Mucosa of descending colon (tissue), 3 donors: ENCODE data around the gene SHC2. TPM values are rescaled to one million over a fixed set of nuclear protein-coding genes. Genes with fewer than 3 reads are reported as not detected.

Experiments
- ATAC-seq: fragments of 200-7000 bp; cut with Tn5 transposase; one replicate; pipeline ENCODE4 v1.9.1; 2020; ENCODE audit warnings: mild to moderate bottlenecking, moderate library complexity
- DNase-seq, 3 donors: peaks; one replicate each; pipeline ENCODE4 v3.0.0-alpha.2; 2020
- H3K36me3 ChIP-seq: fragments of 200-600 bp; one replicate; pipeline ENCODE4 v1.8.0; 2021; ENCODE audit warnings: low read depth, mild to moderate bottlenecking
- H3K4me1 ChIP-seq: fragments of 200-600 bp; one replicate; pipeline ENCODE4 v1.8.0; 2021; ENCODE audit warnings: low read depth, mild to moderate bottlenecking
- H3K4me3 ChIP-seq: fragments of 200-600 bp; one replicate; pipeline ENCODE4 v1.8.0; 2021; ENCODE audit warnings: mild to moderate bottlenecking
- H3K9me3 ChIP-seq: fragments of 200-600 bp; one replicate; pipeline ENCODE4 v1.8.0; 2021; ENCODE audit warnings: mild to moderate bottlenecking
- intact Hi-C, 2 donors: fragments of 100-400 bp; cut with DNase I in 1 of 2; cut with micrococcal nuclease in 1 of 2; formaldehyde crosslinking; loops; one replicate each; pipeline versions ENCODE4 v1.11.0 to v1.11.1; 2022; cut with DNase I, micrococcal nuclease
- total RNA-seq, 3 donors: library from RNA; stranded (reverse); fragmentation: NEBNext Ultra II Directional in 2 of 3; extraction: Animal tissue kit (Norgen Biotek cat#: 25700) in 2 of 3; gene quantifications; one replicate each; pipeline versions ENCODE4 v1.2.1 to v1.2.4, GENCODE V29; 2021 to 2023
- TF ChIP-seq, protein P1 (sequence below): fragments of 200-600 bp; IDR thresholded peaks from one replicate; pipeline ENCODE4 v1.8.0; 2022; ENCODE audit warnings: antibody characterized with exemption, mild to moderate bottlenecking
- donor health status: DM: no; HTN: no; CAD: no; lungs with moderate emphysema.
- donor health status: DM: no; HTN: no; CAD: no.
- donor health status: DM: no; HTN: yes; CAD: no.

Gene SHC2
- total RNA-seq, 3 donors from 2014 or later = 5.3 to 39.3 (median 6.0) TPM

DNA sequence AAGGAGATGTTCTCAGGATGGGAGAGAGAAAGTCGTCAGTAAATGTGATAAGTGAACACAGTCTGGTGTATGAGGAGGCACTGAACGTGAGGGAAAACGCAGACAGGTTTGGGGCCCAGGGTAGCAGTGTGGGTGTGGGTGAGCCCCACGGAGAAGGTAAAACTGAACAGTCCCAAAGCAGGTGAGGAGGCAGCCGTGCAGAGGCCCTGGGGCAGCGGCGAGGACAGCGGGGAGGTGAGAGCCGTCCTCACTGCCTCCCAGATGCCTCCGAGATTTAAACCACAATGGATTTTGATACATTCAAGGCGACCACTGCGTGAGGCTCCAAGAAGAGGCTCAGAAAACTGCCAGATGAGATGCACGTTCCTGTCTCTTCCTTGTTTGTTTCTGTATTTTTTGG is 14.5 kb upstream of the SHC2 start:
- no peaks in the 10 kb centered on the region for H3K9me3 ChIP-seq
- intact Hi-C loops = no loop called here
- no peak overlapping the region for H3K4me3 ChIP-seq
- no peak for ATAC-seq
- H3K36me3 ChIP-seq = no peaks in the 10 kb centered on the region
- no peaks in the 10 kb centered on the region for H3K4me1 ChIP-seq
- TF ChIP-seq, protein P1, sequence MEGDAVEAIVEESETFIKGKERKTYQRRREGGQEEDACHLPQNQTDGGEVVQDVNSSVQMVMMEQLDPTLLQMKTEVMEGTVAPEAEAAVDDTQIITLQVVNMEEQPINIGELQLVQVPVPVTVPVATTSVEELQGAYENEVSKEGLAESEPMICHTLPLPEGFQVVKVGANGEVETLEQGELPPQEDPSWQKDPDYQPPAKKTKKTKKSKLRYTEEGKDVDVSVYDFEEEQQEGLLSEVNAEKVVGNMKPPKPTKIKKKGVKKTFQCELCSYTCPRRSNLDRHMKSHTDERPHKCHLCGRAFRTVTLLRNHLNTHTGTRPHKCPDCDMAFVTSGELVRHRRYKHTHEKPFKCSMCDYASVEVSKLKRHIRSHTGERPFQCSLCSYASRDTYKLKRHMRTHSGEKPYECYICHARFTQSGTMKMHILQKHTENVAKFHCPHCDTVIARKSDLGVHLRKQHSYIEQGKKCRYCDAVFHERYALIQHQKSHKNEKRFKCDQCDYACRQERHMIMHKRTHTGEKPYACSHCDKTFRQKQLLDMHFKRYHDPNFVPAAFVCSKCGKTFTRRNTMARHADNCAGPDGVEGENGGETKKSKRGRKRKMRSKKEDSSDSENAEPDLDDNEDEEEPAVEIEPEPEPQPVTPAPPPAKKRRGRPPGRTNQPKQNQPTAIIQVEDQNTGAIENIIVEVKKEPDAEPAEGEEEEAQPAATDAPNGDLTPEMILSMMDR = no peak
- DNase-seq = no peak

DNA sequence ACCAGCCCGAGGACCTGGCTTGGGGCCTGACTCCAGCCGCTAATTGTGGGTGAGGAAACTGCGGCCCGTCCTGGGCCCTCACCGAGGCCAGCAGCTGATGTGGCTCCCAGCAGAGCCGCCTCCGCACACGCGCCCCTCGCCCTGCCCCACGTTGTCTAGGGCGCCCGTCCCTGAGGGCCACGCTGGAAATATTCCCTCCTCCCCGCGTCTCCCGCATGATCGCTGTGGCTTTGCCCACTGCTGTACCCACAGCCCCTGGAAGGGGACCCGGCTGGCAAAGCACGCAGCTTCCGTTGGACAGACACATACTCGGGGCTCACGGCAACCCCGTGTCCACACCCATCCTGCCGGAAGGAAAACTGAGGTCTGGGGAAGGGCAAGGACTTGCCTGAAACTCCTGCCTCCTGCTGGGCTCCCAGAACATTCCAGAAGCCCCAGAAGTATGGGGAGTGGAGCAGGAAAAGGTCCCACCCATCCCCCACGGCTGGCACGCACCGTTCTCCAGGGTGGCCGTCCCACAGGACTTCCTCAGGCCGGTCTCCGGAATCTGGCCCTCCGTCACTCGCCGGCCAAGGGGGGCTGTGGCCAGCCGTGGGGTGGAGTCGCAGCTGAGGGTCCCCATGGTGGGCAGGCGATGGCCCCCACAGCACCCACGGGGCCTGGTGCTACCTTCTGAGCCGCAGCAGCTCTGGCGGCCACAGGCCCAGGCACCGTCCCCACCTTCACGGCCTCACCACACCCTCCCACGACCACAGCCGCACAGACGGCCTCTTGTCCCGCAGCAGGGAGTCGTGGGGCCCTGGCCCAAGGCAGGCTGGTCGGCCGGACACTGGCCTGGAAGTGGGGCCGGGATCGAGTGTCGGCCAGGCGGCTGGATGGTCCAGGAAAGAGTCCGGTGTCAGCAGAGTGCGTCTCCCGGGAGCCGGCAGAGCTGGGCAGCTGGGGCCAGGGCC is 13.6 kb upstream of the SHC2 start:
- intact Hi-C loops = no loop called here
- ATAC-seq = no peak
- no peaks in the 10 kb centered on the region for H3K4me1 ChIP-seq

DNA sequence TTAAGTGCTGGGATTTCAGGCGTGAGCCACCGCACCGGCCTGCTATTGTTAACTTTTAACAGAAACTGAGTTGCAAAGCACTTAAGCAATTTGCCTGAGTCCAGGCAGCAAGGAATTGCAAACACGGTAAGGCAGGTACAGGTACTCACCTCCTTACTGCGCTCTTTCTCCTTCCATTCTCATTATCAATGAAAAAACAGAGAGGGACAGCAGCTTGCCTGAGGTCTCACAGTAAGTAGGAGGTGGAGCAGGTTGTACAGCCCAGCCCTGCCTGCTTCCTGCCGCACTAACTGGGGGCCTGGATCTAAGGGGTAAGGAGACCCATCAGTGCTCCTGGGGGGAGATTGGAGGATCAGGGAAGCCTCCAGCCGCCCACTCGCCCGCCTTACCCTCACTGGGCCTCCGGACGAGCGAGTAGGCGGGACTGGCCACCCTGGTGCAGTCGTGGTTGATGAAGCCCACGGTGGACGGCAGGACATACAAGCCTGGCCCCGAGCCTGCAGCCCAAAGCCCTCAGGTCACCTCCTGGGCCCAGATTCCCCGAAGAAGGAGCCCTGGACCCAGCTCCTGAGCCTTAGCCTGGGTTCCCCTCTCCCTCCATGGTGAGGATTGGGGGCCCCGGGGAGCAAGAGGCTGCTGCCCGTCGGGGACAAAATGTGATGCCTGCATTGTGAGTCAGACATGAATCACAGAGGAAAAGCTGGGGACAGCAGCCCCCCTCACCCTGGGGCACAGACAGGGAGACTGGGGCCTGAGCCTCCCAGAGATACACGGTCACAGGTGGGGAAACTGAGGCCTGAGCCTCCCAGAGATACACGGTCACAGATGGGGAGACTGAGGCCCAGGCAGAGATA is 11.4 kb upstream of the SHC2 start:
- no peaks in the 10 kb centered on the region for H3K9me3 ChIP-seq
- intact Hi-C loops = no loop called here
- ATAC-seq (no peak), DNase-seq (no peak)
- no peak overlapping the region for H3K4me3 ChIP-seq
- no peaks in the 10 kb centered on the region for H3K36me3 ChIP-seq
- TF ChIP-seq, protein P1 = no peak
- no peaks in the 10 kb centered on the region for H3K4me1 ChIP-seq

More for the DNA sequence above, 13.6 kb upstream of the SHC2 start:
- TF ChIP-seq, protein P1 = no peak
- no peak for DNase-seq
- Histone ChIP-seq H3K36me3 (no peaks in the 10 kb centered on the region), H3K4me3 (no peak overlapping the region), H3K9me3 (no peaks in the 10 kb centered on the region)

DNA sequence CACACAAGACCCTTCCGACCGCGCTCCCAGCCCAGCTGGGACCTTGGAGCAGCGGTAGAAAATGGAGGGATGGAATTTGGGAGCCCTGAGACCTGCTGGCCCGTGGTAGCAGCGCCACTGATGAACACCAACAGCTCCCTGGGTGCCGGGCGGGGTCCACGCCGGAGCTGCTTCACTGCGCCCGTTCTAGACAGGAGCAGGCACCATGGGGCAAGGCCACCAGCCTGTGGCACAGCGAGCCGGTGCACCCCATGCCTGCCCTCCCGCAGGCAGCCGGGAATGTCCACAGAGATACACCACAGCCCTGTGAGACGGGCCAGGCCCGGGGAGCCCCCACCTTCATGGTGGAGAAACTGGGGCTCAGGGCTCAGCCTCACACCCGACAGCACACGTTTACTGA is 9.9 kb upstream of the SHC2 start:
- Histone ChIP-seq H3K36me3 (no peaks in the 10 kb centered on the region), H3K4me3 (no peak overlapping the region), H3K4me1 (no peaks in the 10 kb centered on the region), H3K9me3 (no peaks in the 10 kb centered on the region)
- intact Hi-C loops = no loop called here
- ATAC-seq (no peak), DNase-seq (no peak)
- TF ChIP-seq, protein P1 = no peak

DNA sequence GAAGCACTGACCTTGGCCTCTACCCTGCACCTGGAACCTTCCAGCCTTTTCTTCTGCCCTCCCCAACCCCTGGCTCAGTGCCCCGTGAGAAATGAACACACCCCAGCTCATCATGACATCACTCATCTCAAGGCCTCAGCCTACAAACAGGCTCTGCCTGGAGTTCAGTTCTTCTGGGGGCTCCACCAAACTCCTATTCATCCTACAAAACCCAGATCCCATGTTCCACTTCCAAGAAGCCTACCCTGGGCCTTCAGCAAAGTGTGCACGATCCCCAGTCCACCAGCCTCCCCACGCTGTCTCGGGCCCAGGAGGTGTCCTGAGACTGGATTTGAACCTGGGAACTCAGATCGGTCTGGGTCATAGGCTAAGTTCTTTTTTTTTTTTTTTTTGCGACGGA is 9.0 kb upstream of the SHC2 start:
- ATAC-seq = no peak
- no peaks in the 10 kb centered on the region for H3K9me3 ChIP-seq
- intact Hi-C loops = no loop called here
- no peak overlapping the region for H3K4me3 ChIP-seq
- no peaks in the 10 kb centered on the region for H3K36me3 ChIP-seq
- no peaks in the 10 kb centered on the region for H3K4me1 ChIP-seq
- DNase-seq = no peak
- TF ChIP-seq, protein P1 = no peak
